Measurements from ENCODE around the gene CLRN3. TPM values are rescaled to one million over a fixed set of nuclear protein-coding genes. Genes with fewer than 3 reads are reported as not detected.

Gene CLRN3
- total RNA-seq, 4 donors from 2014 or later = 35.2 to 167 (median 77.1) TPM

DNA sequence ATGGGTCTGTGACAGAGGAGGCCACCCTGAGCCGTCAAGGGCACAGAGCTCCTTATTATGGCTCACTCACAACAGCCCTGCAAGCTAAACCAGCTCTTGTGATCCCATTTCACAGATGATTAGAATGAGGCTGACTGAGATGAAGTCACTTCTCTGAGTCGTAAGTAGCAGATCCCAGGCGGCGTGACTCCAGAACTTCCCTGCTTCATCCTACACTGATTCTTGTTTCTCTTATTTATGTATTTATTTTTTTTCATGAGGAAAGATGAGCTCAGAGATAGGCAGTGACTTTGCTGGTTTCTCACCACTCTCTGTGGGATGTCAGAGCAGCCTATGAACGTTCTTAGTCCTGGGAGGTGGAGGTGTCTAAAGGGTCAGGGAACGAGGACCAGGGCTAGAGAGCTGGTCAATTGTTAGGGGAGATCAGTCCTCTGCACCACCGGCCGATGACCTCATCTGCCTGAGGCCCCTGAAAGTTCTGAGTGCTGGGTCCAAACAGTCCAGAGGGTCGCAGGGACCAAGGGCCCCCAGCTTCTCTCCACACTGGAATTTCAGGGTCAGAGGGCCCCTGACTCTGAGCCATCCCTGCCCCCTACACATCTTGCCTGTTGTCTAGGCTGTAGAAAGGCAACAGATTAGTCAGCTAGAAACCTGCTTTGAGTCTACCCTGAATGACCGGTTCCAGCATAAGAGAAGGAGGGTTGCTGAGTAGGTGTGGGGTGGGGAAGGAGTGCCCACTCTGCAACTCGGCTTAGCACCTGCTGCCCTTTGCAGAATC, 17.9 kb downstream of the CLRN3 start:
- Histone ChIP-seq H3K36me3 (no peaks in the 10 kb centered on the region), H3K27me3 (no peaks in the 10 kb centered on the region), H3K9me3 (no peaks in the 10 kb centered on the region), H3K4me3 (no peak overlapping the region), H3K27ac (no peak overlapping the region), H3K4me1 (peaks cover 0 to 24% (median 13%) of the 10 kb centered on the region in 4 donors)
- no peak for TF ChIP-seq CTCF (IDR thresholded peaks at IDR 0.05)
- no peak for TF ChIP-seq POLR2A (IDR thresholded peaks at IDR 0.05)
- no peak for TF ChIP-seq EP300 (IDR thresholded peaks at IDR 0.05; ENCODE audit: low read depth)
- TF ChIP-seq POLR2AphosphoS5 (IDR thresholded peaks at IDR 0.05) = no peak
- WGBS, 2 donors (ENCODE audit: low coverage in 1 of 2) = 79 to 83% methylated on average over 4 to 11 of the region's 11 CpGs
- intact Hi-C loops (cut with DNase I; ENCODE audit: low total_unique reads) (no loop called here), in situ Hi-C loops (cut with MboI; ENCODE audit: low pct_ligation_motif_present in 1 of 4, low pct_unique_long_range_greater_than_20kb in 1 of 4, low sequenced_read_pairs in 3 of 4) (no loop called here)
- no peak for DNase-seq

DNA sequence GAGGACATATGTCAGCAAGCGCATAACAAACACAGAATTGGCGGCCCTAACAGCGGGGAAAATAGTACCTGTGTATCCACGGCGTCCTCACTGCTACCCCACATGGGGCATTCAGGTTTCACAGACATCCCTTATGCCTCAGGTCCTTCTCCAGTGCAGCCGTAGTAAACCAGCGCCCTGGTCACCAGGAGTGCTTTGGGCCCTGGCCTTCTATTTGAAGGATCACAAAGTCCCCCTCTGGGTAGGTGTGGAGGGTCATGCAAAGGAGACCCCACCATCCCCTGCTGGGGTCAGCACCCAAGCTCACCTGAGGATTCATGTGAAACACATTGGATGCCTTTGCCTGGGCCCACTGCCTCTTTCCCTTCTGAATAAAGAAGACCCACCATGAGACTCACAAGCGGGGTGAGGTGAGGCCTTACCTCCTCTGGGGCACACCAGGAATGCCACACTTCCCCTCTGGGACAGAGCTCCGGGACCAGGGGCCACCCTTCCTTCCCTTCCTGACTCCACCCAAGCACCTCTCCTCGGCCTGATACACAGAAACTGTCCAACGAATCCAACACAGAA, 18.8 kb downstream of the CLRN3 start:
- Histone ChIP-seq H3K4me1 (peaks cover 0 to 19% (median 12%) of the 10 kb centered on the region in 4 donors), H3K27ac (no peak overlapping the region), H3K4me3 (no peak overlapping the region), H3K27me3 (no peaks in the 10 kb centered on the region), H3K9me3 (peaks cover 0 to 5% of the 10 kb centered on the region in 2 donors), H3K36me3 (no peaks in the 10 kb centered on the region)
- in situ Hi-C loops (cut with MboI; ENCODE audit: low pct_ligation_motif_present in 1 of 4, low pct_unique_long_range_greater_than_20kb in 1 of 4, low sequenced_read_pairs in 3 of 4) = no loop called here
- no peak for DNase-seq
- WGBS, 2 donors (ENCODE audit: low coverage in 1 of 2) = 65 to 84% methylated on average over 4 to 11 of the region's 11 CpGs
- no peak for TF ChIP-seq CTCF (IDR thresholded peaks at IDR 0.05)
- no peak for TF ChIP-seq POLR2A (IDR thresholded peaks at IDR 0.05)
- no peak for TF ChIP-seq POLR2AphosphoS5 (IDR thresholded peaks at IDR 0.05)
- no peak for TF ChIP-seq EP300 (IDR thresholded peaks at IDR 0.05; ENCODE audit: low read depth)
- intact Hi-C loops (cut with DNase I; ENCODE audit: low total_unique reads) = no loop called here

DNA sequence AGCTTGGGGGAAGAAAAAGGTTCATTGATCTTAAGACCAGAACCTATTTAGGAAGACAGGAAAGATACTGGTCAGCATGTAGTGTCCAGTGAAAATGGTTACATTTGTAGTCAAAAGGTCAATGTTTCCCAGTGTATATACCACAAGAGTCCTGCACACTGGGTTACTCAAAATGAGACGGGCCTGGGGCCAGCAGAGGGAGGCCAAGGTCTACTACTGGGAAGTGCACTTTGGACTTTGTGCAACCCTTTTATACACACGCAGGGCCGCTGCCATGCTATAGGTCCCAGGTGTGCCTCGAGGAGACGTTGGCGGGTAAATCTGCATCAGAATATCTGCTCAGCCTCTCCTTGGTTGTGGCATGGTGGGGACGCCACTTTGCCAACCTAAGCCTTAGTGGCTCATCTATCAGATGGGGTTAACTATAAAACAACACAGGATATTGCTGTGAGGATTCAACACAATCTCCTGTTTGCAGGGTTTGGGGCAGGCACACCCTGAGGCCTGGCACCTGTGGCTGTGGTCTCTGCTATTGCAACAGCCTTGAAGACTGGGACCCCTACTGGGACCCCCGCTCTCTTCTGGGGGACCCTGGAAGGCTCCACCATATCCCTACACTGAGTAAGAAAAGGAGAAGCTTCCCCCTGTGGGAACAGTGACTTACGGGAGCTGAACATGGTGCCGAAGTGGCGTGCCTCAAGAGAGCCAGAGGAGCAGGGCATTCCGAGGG, 19.7 kb downstream of the CLRN3 start:
- H3K9me3 ChIP-seq = peaks cover 0 to 5% of the 10 kb centered on the region in 2 donors
- H3K36me3 ChIP-seq = no peaks in the 10 kb centered on the region
- peaks cover 0 to 19% (median 12%) of the 10 kb centered on the region in 4 donors for H3K4me1 ChIP-seq
- H3K27ac ChIP-seq = no peak overlapping the region
- in situ Hi-C loops (cut with MboI; ENCODE audit: low pct_ligation_motif_present in 1 of 4, low pct_unique_long_range_greater_than_20kb in 1 of 4, low sequenced_read_pairs in 3 of 4) = no loop called here
- TF ChIP-seq POLR2AphosphoS5 (IDR thresholded peaks at IDR 0.05) = peak in 2 of 3 donors; percentile 63 to 65
- TF ChIP-seq EP300 (IDR thresholded peaks at IDR 0.05; ENCODE audit: low read depth) = no peak
- TF ChIP-seq CTCF (IDR thresholded peaks at IDR 0.05) = peak in 4 of 5 experiments; percentile 43 to 79 (median 60)
- TF ChIP-seq POLR2A (IDR thresholded peaks at IDR 0.05) = peak; percentile 16
- WGBS, 2 donors (ENCODE audit: low coverage in 1 of 2) = 61% methylated on average over 12 of the region's 12 CpGs; no CpG with 5 or more reads in 1 of the 2 donors
- intact Hi-C loops (cut with DNase I; ENCODE audit: low total_unique reads) = no loop called here
- peak; percentile 83 for DNase-seq
- H3K4me3 ChIP-seq = no peak overlapping the region
- H3K27me3 ChIP-seq = no peaks in the 10 kb centered on the region
